ENCODE results near the gene ASPDH. TPM values are rescaled to one million over a fixed set of nuclear protein-coding genes. Genes with fewer than 3 reads are reported as not detected.

The ASPDH gene
- total and polyA plus RNA-seq, 3 donors from 2014 or later: 0.90 TPM; not detected in 2

GRCh38 chr19:50537769-50538230 lies 24.1 kb upstream of the ASPDH start:
- 34 to 47% methylated on average over 15 of the region's 15 CpGs for WGBS, 2 donors
- Histone ChIP-seq H3K4me3 (no peak overlapping the region), H3K27me3 (no peaks in the 10 kb centered on the region), H3K27ac (no peak overlapping the region), H3K4me1 (no peaks in the 10 kb centered on the region), H3K36me3 (ENCODE audit: low read depth, missing control alignments) (no peaks in the 10 kb centered on the region), H3K9me3 (no peaks in the 10 kb centered on the region)
- peak; percentile 91 for DNase-seq
- intact Hi-C loops (cut with DNase I; ENCODE audit: low total_unique reads): no loop called here
- TF ChIP-seq POLR2A (IDR thresholded peaks at IDR 0.05) (no peak), CTCF (IDR thresholded peaks at IDR 0.05) (peak in 2 of 3 experiments; percentile 48 to 56)

GRCh38 chr19:50537306-50537685 lies 23.6 kb upstream of the ASPDH start:
- WGBS, 2 donors: 78 to 83% methylated on average over 18 of the region's 18 CpGs
- no peak overlapping the region for H3K4me3 ChIP-seq
- intact Hi-C loops (cut with DNase I; ENCODE audit: low total_unique reads): no loop called here
- no peaks in the 10 kb centered on the region for H3K9me3 ChIP-seq
- H3K36me3 ChIP-seq (ENCODE audit: low read depth, missing control alignments): no peaks in the 10 kb centered on the region
- H3K4me1 ChIP-seq: no peaks in the 10 kb centered on the region
- no peaks in the 10 kb centered on the region for H3K27me3 ChIP-seq
- no peak for DNase-seq
- H3K27ac ChIP-seq: no peak overlapping the region
- TF ChIP-seq CTCF (IDR thresholded peaks at IDR 0.05): no peak

- H3K9me3 ChIP-seq: no peaks in the 10 kb centered on the region
- no peak overlapping the region for H3K4me3 ChIP-seq
- no peaks in the 10 kb centered on the region for H3K27me3 ChIP-seq
- DNase-seq: no peak
- no peak for TF ChIP-seq CTCF (IDR thresholded peaks at IDR 0.05)
- no peak for TF ChIP-seq POLR2A (IDR thresholded peaks at IDR 0.05)
- no peaks in the 10 kb centered on the region for H3K36me3 ChIP-seq (ENCODE audit: low read depth, missing control alignments)
- 81 to 93% methylated on average over 14 to 16 of the region's 16 CpGs for WGBS, 2 donors
- intact Hi-C loops (cut with DNase I; ENCODE audit: low total_unique reads): no loop called here
- H3K4me1 ChIP-seq: no peaks in the 10 kb centered on the region
- no peak overlapping the region for H3K27ac ChIP-seq
Measured at GRCh38 chr19:50536662-50537305, 23.1 kb upstream of the ASPDH start.

- TF ChIP-seq POLR2A (IDR thresholded peaks at IDR 0.05) (no peak), CTCF (IDR thresholded peaks at IDR 0.05) (no peak)
- 80 to 84% methylated on average over 11 of the region's 11 CpGs for WGBS, 2 donors
- no peak overlapping the region for H3K27ac ChIP-seq
- intact Hi-C loops (cut with DNase I; ENCODE audit: low total_unique reads): no loop called here
- H3K4me3 ChIP-seq: no peak overlapping the region
- no peaks in the 10 kb centered on the region for H3K9me3 ChIP-seq
- no peaks in the 10 kb centered on the region for H3K36me3 ChIP-seq (ENCODE audit: low read depth, missing control alignments)
- no peaks in the 10 kb centered on the region for H3K4me1 ChIP-seq
- no peak for DNase-seq
- H3K27me3 ChIP-seq: no peaks in the 10 kb centered on the region
Measured at GRCh38 chr19:50535672-50536187, 22.0 kb upstream of the ASPDH start.

GRCh38 chr19:50534478-50534877 lies 20.8 kb upstream of the ASPDH start:
- intact Hi-C loops (cut with DNase I; ENCODE audit: low total_unique reads): no loop called here

More at GRCh38 chr19:50534478-50534877, 20.8 kb upstream of the ASPDH start:
- no peaks in the 10 kb centered on the region for H3K4me1 ChIP-seq
- 97% methylated on average over 3 of the region's 3 CpGs for WGBS, 2 donors
- no peaks in the 10 kb centered on the region for H3K36me3 ChIP-seq (ENCODE audit: low read depth, missing control alignments)
- no peak overlapping the region for H3K4me3 ChIP-seq
- DNase-seq: no peak
- TF ChIP-seq CTCF (IDR thresholded peaks at IDR 0.05) (no peak), POLR2A (IDR thresholded peaks at IDR 0.05) (no peak)
- no peak overlapping the region for H3K27ac ChIP-seq
- H3K27me3 ChIP-seq: no peaks in the 10 kb centered on the region
- no peaks in the 10 kb centered on the region for H3K9me3 ChIP-seq
